GM21526 (cell line): ENCODE data around the gene KCNC1.

Experiments
- ATAC-seq: cut with Tn5 transposase; IDR thresholded peaks from one replicate; pipeline ENCODE4 v1.9.1; 2021; ENCODE audit warnings: moderate library complexity; ENCODE audit not compliant: unreplicated experiment, low FRiP score

The KCNC1 gene

GRCh38 chr11:17771841-17772401 is 37.3 kb downstream of the KCNC1 start:
- ATAC-seq, result no peak

- no peak for ATAC-seq
Measured at GRCh38 chr11:17772704-17773600, 38.4 kb downstream of the KCNC1 start.

DNA sequence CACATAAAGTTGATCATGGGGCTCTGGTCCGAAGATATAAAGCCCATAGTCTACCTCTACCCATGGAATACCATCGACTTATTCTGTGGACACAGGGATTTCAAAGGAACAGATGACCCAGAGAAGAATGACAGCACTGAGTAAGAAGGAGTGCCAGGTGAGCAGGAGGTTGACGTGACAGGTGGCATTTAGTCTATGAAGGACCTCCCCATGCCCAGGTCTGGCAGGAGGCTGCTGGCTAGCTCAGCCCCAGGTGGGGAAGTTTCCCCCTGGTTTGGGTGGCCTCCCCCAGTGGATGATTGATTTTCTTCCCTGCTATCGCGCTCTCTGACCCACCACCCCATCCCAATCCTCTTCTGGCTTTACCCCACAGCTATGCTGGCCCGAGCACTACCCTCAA is 39.1 kb downstream of the KCNC1 start:
- no peak for ATAC-seq

- no peak for ATAC-seq
Measured at GRCh38 chr11:17774232-17775034, 39.9 kb downstream of the KCNC1 start.

DNA sequence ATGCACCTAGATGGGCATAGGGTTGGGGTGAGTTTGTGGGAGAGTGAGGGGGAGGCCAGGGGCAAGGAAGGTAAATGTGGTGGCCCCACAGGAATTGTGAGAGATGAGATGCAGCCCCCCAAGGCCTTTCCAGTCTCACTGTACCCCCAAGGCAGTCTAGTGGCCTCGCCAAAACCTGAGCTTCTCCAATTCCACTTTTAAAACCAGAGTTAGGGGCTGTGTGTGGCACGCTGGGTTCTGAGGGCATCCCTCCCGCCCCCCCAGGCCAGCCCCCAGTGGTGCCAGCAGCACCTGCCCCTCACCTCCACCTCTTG is 40.4 kb downstream of the KCNC1 start:
- ATAC-seq, result no peak

DNA sequence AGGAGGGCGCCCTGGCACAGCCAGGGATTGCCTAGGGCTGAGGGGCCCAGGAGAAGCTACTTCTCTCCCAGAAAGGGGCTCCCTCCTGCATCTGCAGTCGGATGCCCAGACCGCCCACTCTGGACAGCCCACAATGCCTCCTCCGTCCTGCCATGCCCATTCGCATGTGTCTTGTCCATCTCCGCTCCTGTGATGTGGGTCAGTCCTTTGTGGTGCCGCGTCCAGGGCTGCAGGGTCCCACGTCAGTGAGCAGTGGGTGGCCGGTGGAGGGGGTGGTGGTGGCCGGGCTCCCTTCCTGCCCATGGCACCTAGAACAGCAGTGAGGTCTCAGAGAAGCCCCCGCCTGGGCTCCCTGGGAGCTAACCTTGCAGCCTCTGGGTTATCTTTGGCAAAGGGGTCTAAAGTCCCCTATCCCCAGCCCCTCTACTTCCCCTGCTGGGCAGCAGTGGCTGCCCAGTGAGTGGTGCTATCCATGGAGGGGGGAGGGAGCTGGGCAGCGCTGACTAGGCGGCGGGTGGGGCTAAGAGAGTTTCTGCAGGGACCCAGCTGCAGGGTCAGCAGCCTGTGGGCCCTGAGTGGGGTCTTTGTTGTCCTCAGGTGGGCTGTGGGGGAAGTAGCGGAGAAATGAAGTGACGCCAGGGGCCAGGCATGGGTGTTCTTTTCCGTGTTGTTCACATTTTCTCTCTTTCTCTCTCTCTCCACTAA is 41.1 kb downstream of the KCNC1 start:
- ATAC-seq, result no peak

DNA sequence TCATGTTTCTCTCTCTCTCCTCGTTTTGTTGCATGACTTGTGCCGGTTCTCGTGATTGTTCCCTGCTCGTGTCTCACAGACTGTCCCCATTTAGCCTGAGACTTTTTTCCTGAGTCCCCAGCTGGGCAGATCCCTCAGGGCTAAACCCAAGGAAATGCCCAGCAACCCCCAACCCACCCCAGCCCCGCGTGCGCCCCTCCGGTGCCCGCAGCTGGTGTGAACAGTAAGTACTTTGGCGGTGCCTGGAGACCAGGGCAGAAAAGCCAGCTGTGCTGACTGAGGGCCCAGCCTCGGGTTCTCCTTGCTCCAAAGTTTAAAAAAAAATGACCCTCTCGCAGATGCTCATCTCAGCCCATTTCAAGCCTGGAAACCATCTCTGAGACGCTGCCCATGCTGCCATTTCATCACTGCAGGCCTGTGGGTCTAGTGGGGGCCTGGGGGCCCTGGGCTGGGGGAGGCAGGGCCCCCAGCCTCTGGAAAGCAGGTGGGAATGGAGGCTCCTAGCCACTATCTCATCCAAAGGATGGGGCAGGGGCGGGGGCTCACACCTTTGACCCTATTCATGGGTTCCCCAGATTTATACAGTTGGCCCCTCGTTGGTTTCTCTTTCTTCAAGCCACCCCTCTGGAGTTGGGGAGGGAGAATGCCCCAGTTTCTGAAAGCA is 41.8 kb downstream of the KCNC1 start:
- no peak for ATAC-seq

GRCh38 chr11:17777086-17777737 is 42.6 kb downstream of the KCNC1 start:
- no peak for ATAC-seq

DNA sequence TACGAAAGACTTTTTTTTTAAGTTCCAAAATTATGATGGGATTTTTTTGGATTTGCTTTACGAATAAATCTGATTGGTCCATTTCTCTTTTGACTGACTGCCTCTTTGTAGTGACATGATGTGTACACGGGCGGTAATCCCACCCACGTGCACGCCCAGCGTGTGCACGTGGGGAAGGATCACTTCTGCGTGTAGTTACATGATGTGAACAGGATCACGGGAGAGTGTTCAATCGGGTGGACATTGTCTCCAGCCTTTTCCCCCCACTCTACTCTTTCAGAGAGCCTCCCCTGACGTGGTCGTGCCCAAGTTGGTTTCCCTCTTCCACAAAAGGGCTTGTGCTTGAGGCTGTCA is 43.1 kb downstream of the KCNC1 start:
- no peak for ATAC-seq

DNA sequence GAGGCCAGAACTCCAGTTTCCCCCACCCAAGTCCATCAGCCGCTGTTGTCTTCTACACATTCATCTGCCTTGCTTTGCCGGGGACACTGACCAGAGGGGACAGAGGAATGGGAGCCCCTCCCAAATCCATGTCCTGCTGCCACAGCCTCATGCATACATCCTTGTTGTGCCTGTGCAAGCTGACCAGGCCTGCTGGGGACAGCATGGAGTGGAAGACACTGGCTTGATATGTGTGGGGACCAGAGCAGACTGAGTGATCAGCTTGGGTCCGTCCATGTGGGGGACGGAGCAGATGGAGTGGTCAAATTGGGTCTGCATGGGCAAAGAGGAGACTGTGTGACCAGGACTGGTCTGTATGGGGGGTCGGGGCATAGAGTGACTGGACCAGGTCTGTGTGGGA is 43.8 kb downstream of the KCNC1 start:
- no peak for ATAC-seq

DNA sequence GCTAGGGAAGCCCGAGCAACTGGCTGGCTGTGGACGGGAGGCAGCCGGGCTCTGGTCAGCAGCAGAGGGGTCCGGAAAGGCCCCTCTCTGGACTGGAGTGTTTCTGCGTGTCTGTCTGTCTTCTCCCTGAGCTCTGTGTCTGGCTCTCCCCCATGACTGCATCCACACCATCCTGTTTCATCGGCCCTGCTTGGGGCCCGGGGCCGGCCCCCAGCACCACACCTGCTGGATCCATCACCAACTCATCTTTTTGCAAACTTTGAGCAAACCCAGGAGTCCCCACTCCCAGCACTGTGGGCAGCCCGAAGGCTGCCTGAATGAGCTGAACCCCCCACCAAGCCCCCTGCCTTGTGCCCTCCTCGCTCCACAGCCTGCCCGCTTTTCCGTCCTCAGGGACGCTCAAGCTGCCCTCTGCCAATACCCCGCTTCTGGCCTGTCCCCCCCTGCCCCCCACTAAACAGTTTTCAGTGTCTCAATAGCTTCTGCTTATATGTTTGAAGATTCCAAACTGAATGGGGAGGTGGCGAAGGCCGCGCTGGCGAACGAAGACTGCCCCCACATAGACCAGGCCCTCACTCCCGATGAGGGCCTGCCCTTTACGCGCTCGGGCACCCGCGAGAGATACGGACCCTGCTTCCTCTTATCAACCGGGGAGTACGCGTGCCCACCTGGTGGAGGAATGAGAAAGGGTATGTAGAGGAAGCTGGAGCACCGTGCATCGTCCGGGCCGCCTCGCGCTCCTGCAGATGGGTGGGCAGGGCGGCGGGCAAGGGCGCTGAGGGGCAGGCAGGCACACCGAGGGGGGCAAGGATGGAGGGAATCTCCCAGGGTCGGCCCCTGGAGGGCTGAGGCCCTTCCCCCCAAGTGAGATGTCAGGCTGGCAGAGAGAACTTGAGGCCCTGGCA is 44.6 kb downstream of the KCNC1 start:
- no peak for ATAC-seq

DNA sequence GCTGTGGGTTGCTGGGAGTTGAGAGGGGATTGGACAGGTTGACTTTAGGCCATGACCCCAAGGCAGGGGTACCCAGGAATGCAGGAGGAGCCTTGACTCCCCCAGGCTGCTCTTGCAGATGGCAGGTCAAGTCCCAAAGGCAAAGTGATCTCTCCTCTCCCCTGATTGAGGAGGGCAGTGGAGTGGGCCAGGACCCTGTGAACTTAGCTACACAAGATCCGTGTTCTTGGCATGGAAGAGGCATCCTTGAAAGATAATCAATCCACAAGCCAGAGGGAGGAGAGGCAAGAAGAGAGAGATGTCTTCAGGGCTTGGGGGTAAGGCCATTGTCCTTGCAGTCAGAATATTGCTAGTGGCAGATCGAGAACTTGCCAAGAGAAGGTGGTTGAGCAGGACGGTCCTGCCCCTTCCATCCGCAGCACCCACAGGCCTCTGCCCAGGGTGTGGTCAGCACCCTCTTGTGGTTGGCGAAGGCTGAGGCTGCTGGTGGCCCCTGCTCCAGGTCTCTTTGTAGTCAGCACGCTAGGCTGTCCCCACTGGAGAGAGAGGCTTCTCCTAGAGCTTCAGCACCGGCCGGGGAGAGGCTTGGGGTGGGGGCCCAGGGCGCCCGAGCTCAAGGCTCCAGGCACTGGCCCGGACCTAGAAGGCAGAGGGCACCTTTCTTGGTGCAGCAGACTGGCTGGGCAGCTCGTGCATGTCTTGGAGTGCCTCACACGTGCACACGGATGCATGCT is 45.4 kb downstream of the KCNC1 start:
- ATAC-seq, result no peak

DNA sequence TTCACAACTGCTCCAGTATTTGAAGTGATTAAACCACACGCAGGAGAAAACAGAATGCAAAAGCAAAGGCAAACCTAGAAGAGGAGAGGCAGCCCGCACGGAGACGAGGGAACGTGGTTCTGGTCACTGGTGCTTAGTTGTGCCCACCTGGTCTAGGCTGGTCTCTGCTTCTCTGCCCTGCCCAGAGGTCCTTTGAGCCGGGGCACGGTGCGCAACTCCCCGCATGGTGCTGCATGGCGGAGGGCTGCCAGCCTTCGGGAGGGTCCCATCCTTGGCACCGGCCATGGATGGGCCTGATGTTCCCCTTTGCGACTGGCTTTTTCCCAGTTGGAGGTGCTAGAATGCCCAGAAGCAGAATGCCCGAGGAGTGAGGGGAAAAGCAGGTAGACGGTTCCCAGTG is 46.1 kb downstream of the KCNC1 start:
- ATAC-seq, result no peak

- no peak for ATAC-seq
Measured at GRCh38 chr11:17781221-17781620, 46.6 kb downstream of the KCNC1 start.

DNA sequence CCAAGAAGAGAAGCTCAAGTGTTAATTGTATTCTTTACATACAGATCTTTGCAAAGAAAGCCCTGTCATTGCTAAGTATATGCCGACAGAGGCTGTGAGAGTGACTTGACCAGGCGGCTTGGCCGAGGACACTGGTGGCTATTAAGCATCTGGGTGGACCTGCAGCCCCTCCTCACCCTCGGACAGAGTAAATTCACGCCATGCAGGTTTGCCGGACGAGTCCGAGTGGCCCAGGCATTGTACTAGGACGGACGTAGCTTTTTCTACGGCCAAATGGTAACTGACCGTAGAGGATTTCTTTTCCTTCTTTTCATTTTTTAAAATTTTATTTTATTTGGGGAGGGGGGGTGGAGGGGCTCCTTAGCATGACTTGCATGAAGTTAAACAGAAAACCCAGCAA is 47.0 kb downstream of the KCNC1 start:
- no peak for ATAC-seq

GRCh38 chr11:17782145-17782544 is 47.6 kb downstream of the KCNC1 start:
- ATAC-seq, result no peak

GRCh38 chr11:17782603-17783337 is 48.2 kb downstream of the KCNC1 start:
- ATAC-seq, result no peak

DNA sequence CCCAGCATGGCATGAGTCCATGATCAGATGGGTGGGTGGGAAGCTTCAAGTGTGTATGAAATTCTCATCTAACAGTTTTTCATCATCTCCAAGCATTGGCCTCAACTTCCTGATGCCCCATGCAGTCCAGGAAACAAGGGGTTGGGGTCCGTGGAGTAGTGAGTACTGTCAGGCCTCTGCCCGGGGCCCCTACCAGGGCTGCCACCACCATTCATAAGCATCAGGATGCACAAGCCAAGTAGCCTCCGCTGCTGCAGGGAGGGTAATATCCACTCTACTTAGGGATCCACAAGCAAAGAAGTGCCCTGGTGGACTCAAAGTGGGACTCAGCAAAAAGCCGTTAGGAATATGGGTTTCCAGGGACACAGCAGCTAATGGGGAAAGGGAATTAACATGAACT is 49.3 kb downstream of the KCNC1 start:
- no peak for ATAC-seq
